Neuron (in vitro differentiated cells): ENCODE data around the gene PRSS16.

ENCODE experiments used
- H2AFZ ChIP-seq: one replicate; pipeline ENCODE4 v1.6.1; 2013; ENCODE audit warnings: low read depth, mild to moderate bottlenecking, inconsistent platforms, low read length, moderate library complexity
- H3K27me3 ChIP-seq: one replicate; pipeline ENCODE4 v1.6.1; 2013; ENCODE audit warnings: low read length; ENCODE audit not compliant: insufficient read depth
- H3K36me3 ChIP-seq: one replicate; pipeline ENCODE4 v1.6.1; 2013; ENCODE audit warnings: low read length; ENCODE audit not compliant: insufficient read depth
- H3K4me1 ChIP-seq: one replicate; pipeline ENCODE4 v1.6.1; 2013; ENCODE audit warnings: low read length; ENCODE audit not compliant: insufficient read depth
- H3K4me3 ChIP-seq: 2 replicates; pipeline ENCODE4 v1.5.1; 2013; ENCODE audit warnings: mild to moderate bottlenecking, low read length, moderate library complexity
- H3K9me3 ChIP-seq: one replicate; pipeline ENCODE4 v1.6.1; 2013; ENCODE audit warnings: low read length

PRSS16 gene

GRCh38 chr6:27228963-27229477, 18.5 kb upstream of the PRSS16 start:
- H3K27me3 ChIP-seq: no peaks in the 10 kb centered on the region
- no peak overlapping the region for H3K4me3 ChIP-seq
- H2AFZ ChIP-seq: no peak overlapping the region
- H3K9me3 ChIP-seq: no peaks in the 10 kb centered on the region
- H3K4me1 ChIP-seq: no peaks in the 10 kb centered on the region
- no peaks in the 10 kb centered on the region for H3K36me3 ChIP-seq

GRCh38 chr6:27230758-27231111, 16.8 kb upstream of the PRSS16 start:
- Histone ChIP-seq H3K9me3 (no peaks in the 10 kb centered on the region), H3K27me3 (no peaks in the 10 kb centered on the region), H2AFZ (no peak overlapping the region), H3K4me3 (no peak overlapping the region), H3K4me1 (no peaks in the 10 kb centered on the region), H3K36me3 (no peaks in the 10 kb centered on the region)

GRCh38 chr6:27234576-27234975, 12.9 kb upstream of the PRSS16 start:
- no peaks in the 10 kb centered on the region for H3K4me1 ChIP-seq
- H3K9me3 ChIP-seq: peaks cover 8% of the 10 kb centered on the region
- H2AFZ ChIP-seq: no peak overlapping the region
- H3K4me3 ChIP-seq: no peak overlapping the region
- H3K27me3 ChIP-seq: peaks cover 19% of the 10 kb centered on the region
- H3K36me3 ChIP-seq: no peaks in the 10 kb centered on the region

GRCh38 chr6:27237089-27237803, 10.3 kb upstream of the PRSS16 start:
- Histone ChIP-seq H3K4me1 (no peaks in the 10 kb centered on the region), H3K27me3 (peaks cover 22% of the 10 kb centered on the region), H2AFZ (no peak overlapping the region), H3K4me3 (no peak overlapping the region), H3K9me3 (peaks cover 8% of the 10 kb centered on the region), H3K36me3 (no peaks in the 10 kb centered on the region)

GRCh38 chr6:27238010-27238983, 9.2 kb upstream of the PRSS16 start:
- Histone ChIP-seq H3K4me1 (no peaks in the 10 kb centered on the region), H3K9me3 (peaks cover 8% of the 10 kb centered on the region), H3K27me3 (peaks cover 22% of the 10 kb centered on the region)

GRCh38 chr6:27239258-27239657, 8.2 kb upstream of the PRSS16 start:
- Histone ChIP-seq H2AFZ (no peak overlapping the region), H3K27me3 (peaks cover 22% of the 10 kb centered on the region), H3K4me1 (no peaks in the 10 kb centered on the region), H3K36me3 (no peaks in the 10 kb centered on the region), H3K9me3 (peaks cover 8% of the 10 kb centered on the region), H3K4me3 (no peak overlapping the region)

More at GRCh38 chr6:27238010-27238983, 9.2 kb upstream of the PRSS16 start:
- Histone ChIP-seq H3K36me3 (no peaks in the 10 kb centered on the region), H3K4me3 (no peak overlapping the region), H2AFZ (no peak overlapping the region)

- H2AFZ ChIP-seq: no peak overlapping the region
- peaks cover 25% of the 10 kb centered on the region for H3K27me3 ChIP-seq
- no peak overlapping the region for H3K4me3 ChIP-seq
- no peaks in the 10 kb centered on the region for H3K36me3 ChIP-seq
- no peaks in the 10 kb centered on the region for H3K4me1 ChIP-seq
- peaks cover 8% of the 10 kb centered on the region for H3K9me3 ChIP-seq
Measured at GRCh38 chr6:27241443-27241842, 6.1 kb upstream of the PRSS16 start.

- Histone ChIP-seq H3K27me3 (peaks cover 21% of the 10 kb centered on the region), H3K9me3 (peaks cover 6% of the 10 kb centered on the region), H3K36me3 (no peaks in the 10 kb centered on the region), H2AFZ (no peak overlapping the region), H3K4me1 (no peaks in the 10 kb centered on the region), H3K4me3 (no peak overlapping the region)
Measured at GRCh38 chr6:27242589-27243265, 4.8 kb upstream of the PRSS16 start.

GRCh38 chr6:27248783-27249182, 1.3 kb downstream of the PRSS16 start:
- H3K9me3 ChIP-seq: no peaks in the 10 kb centered on the region
- H3K36me3 ChIP-seq: no peaks in the 10 kb centered on the region
- H2AFZ ChIP-seq: no peak overlapping the region
- H3K27me3 ChIP-seq: peaks cover 58% of the 10 kb centered on the region
- H3K4me3 ChIP-seq: no peak overlapping the region
- H3K4me1 ChIP-seq: peaks cover 7% of the 10 kb centered on the region

- H3K4me3 ChIP-seq: peak overlapping the region; percentile 56
- peaks cover 61% of the 10 kb centered on the region for H3K27me3 ChIP-seq
- peaks cover 7% of the 10 kb centered on the region for H3K4me1 ChIP-seq
- peak overlapping the region; percentile 92 for H2AFZ ChIP-seq
- H3K36me3 ChIP-seq: no peaks in the 10 kb centered on the region
- H3K9me3 ChIP-seq: no peaks in the 10 kb centered on the region
Measured at GRCh38 chr6:27250277-27251111, 3.0 kb downstream of the PRSS16 start.

- Histone ChIP-seq H3K4me1 (peaks cover 7% of the 10 kb centered on the region), H3K36me3 (no peaks in the 10 kb centered on the region), H2AFZ (peak overlapping the region; percentile 92), H3K4me3 (peak overlapping the region; percentile 56), H3K27me3 (peaks cover 60% of the 10 kb centered on the region), H3K9me3 (no peaks in the 10 kb centered on the region)
Measured at GRCh38 chr6:27251112-27251605, 3.7 kb downstream of the PRSS16 start.

- Histone ChIP-seq H3K36me3 (no peaks in the 10 kb centered on the region), H2AFZ (no peak overlapping the region), H3K27me3 (peaks cover 59% of the 10 kb centered on the region), H3K9me3 (no peaks in the 10 kb centered on the region), H3K4me1 (peaks cover 7% of the 10 kb centered on the region), H3K4me3 (peak overlapping the region; percentile 56)
Measured at GRCh38 chr6:27251606-27252251, 4.2 kb downstream of the PRSS16 start.
